ENCODE data around the gene OTUD3. TPM values are rescaled to one million over a fixed set of nuclear protein-coding genes. Genes with fewer than 3 reads are reported as not detected.
"Not testable (repeated sequence)": the region's sequence is repeated elsewhere in the genome, so short reads cannot be mapped to it uniquely, and the experiment has no call there.

OTUD3 gene
- total RNA-seq, 4 donors from 2014 or later, result 5.1 to 14.9 (median 6.3) TPM

- TF ChIP-seq EP300 (IDR thresholded peaks at IDR 0.05), result no peak
- no peak for TF ChIP-seq POLR2A (IDR thresholded peaks at IDR 0.05; ENCODE audit: low read depth)
- TF ChIP-seq CTCF (IDR thresholded peaks at IDR 0.05), result no peak
- TF ChIP-seq POLR2AphosphoS5 (IDR thresholded peaks at IDR 0.05), result no peak
- Histone ChIP-seq H3K27me3 (peaks cover 0 to 8% (median 0%) of the 10 kb centered on the region in 4 donors), H3K4me1 (no peaks in the 10 kb centered on the region), H3K4me3 (no peak overlapping the region), H3K27ac (replicated peaks in 1 of 4) (no peak overlapping the region), H3K36me3 (no peaks in the 10 kb centered on the region), H3K9me3 (no peaks in the 10 kb centered on the region)
- 68% methylated on average over 8 of the region's 13 CpGs for WGBS
- intact Hi-C loops (cut with DNase I), result no loop called here
- DNase-seq (ENCODE audit: extremely low spot score), result no peak
Measured at GRCh38 chr1:19923953-19924346, 41.8 kb downstream of the OTUD3 start.

DNA sequence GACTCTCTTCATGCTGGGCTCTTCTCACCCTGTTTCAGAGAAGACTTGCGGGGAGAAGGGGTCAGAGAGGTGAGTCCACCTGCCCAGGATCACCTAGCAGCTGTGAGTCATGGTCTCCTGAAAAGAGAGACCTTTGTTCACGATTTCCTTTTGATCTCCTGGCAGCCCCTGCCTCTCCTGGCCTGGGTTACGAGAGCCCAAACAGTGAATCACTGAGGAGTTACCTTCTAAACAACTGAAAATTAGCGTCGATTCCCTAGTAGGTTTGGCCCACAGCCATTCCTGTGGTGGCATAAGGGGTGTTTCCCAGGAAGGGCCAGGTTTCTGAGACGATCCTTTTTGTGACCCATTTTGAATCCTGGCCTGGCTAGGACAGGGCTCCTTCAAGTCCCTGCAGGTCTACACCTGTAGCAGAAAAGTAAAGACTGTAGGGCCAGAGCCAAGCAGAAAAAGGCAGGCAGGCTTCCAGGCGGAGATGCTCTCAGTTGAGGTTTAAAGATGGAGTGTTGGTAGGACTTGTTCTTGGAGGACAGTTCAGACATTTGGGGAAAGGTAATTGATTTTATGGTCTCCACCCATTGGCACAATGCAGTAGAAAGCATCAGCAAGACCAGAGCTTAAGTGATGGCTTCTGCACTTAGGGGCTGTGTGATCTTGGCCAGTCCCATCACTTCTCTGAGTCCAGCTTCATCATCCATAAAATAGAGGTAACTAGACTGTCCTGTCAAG is 43.3 kb downstream of the OTUD3 start:
- 79% methylated on average over 7 of the region's 7 CpGs for WGBS
- Histone ChIP-seq H3K9me3 (peaks cover 0 to 2% (median 0%) of the 10 kb centered on the region in 4 donors), H3K36me3 (no peaks in the 10 kb centered on the region), H3K27me3 (peaks cover 0 to 8% (median 0%) of the 10 kb centered on the region in 4 donors), H3K27ac (replicated peaks in 1 of 4) (no peak overlapping the region), H3K4me3 (no peak overlapping the region), H3K4me1 (no peaks in the 10 kb centered on the region)
- TF ChIP-seq POLR2AphosphoS5 (IDR thresholded peaks at IDR 0.05) (no peak), POLR2A (IDR thresholded peaks at IDR 0.05; ENCODE audit: low read depth) (no peak), CTCF (IDR thresholded peaks at IDR 0.05) (no peak), EP300 (IDR thresholded peaks at IDR 0.05) (no peak)
- no peak for DNase-seq (ENCODE audit: extremely low spot score)
- intact Hi-C loops (cut with DNase I), result no loop called here

GRCh38 chr1:19926296-19927129 is 44.3 kb downstream of the OTUD3 start:
- no peak for DNase-seq (ENCODE audit: extremely low spot score)
- Histone ChIP-seq H3K27ac (replicated peaks in 1 of 4) (no peak overlapping the region), H3K27me3 (peaks cover 0 to 8% (median 0%) of the 10 kb centered on the region in 4 donors), H3K9me3 (peaks cover 0 to 12% (median 10%) of the 10 kb centered on the region in 4 donors), H3K36me3 (no peaks in the 10 kb centered on the region), H3K4me1 (no peaks in the 10 kb centered on the region), H3K4me3 (no peak overlapping the region)
- 73% methylated on average over 8 of the region's 8 CpGs for WGBS
- intact Hi-C loops (cut with DNase I), result no loop called here
- TF ChIP-seq CTCF (IDR thresholded peaks at IDR 0.05), result no peak
- TF ChIP-seq EP300 (IDR thresholded peaks at IDR 0.05), result no peak
- TF ChIP-seq POLR2AphosphoS5 (IDR thresholded peaks at IDR 0.05), result no peak
- no peak for TF ChIP-seq POLR2A (IDR thresholded peaks at IDR 0.05; ENCODE audit: low read depth)

DNA sequence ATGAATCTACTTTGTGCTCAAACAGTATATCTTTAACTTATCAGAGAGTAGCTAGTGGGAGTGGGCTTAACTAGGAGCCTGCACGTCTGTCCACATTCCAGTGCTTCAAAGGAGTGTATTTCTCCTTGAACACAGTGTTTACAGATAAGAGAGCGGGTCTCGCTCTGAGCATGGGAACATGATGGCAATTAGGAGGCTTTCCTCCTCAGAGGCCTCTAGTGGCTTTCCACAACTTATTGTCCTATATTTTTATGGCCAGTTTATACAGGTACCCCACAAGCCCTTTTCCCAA is 44.9 kb downstream of the OTUD3 start:
- H3K4me3 ChIP-seq; intact Hi-C loops (cut with DNase I): not testable (repeated sequence)
- WGBS, result 57% methylated on average over 3 of the region's 3 CpGs

DNA sequence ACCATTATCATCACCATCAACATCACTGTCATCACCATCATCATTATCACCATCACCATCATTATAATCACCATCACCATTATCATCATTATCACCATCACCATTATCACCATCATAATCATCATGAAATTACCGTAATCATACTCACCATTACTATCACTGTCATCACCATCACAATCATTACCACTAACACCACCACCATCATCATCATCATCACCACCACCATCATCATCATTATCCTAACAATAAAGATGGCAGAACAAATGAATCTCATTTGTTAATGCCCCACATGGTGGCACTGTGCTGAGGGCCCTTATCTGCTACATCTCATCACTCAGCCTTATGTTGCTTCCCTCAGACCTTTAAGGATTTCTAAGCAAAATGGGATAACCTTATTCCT is 50.7 kb downstream of the OTUD3 start:
- H3K4me1 ChIP-seq, result no peaks in the 10 kb centered on the region
- no peaks in the 10 kb centered on the region for H3K27me3 ChIP-seq
- no peak overlapping the region for H3K27ac ChIP-seq (replicated peaks in 1 of 4)
- no peak for DNase-seq (ENCODE audit: extremely low spot score)
- intact Hi-C loops (cut with DNase I), result no loop called here
- no peak for TF ChIP-seq EP300 (IDR thresholded peaks at IDR 0.05)
- no peak for TF ChIP-seq POLR2A (IDR thresholded peaks at IDR 0.05; ENCODE audit: low read depth)
- no peak for TF ChIP-seq POLR2AphosphoS5 (IDR thresholded peaks at IDR 0.05)
- TF ChIP-seq CTCF (IDR thresholded peaks at IDR 0.05), result no peak
- H3K4me3 ChIP-seq, result no peak overlapping the region
- H3K36me3 ChIP-seq, result no peaks in the 10 kb centered on the region
- WGBS, result 0% methylated on average over 1 of the region's 1 CpG
- H3K9me3 ChIP-seq, result peaks cover 0 to 23% (median 20%) of the 10 kb centered on the region in 4 donors

More for the DNA sequence above, 44.9 kb downstream of the OTUD3 start:
- H3K27ac ChIP-seq (replicated peaks in 1 of 4); H3K4me1 ChIP-seq; H3K36me3 ChIP-seq; DNase-seq (ENCODE audit: extremely low spot score); H3K27me3 ChIP-seq: not testable (repeated sequence)
- peaks cover 0 to 17% (median 15%) of the 10 kb centered on the region in 4 donors for H3K9me3 ChIP-seq
